Stimulated activated CD8-positive, alpha-beta memory T cell treated with anti-CD3 and anti-CD28 coated beads, Interleukin-15, amount 100 ng/mL, for 24 hours (primary cell): ENCODE measurements around the gene UQCR10.

ENCODE experiments used
- DNase-seq: peaks from one replicate; pipeline ENCODE4 v3.0.0-alpha.2; 2020; ENCODE audit warnings: low read depth

The UQCR10 gene

GRCh38 chr22:29765905-29766631 lies 1.1 kb upstream of the UQCR10 start:
- no peak for DNase-seq

GRCh38 chr22:29766632-29767170 lies 468 bp upstream of the UQCR10 start, which contains the start of gene ZMAT5:
ZMAT5 (minus strand) TSS chr22:29767007; CDS start chr22:29748544, 18,463 bp downstream.
- DNase-seq: peak; percentile 65

GRCh38 chr22:29768052-29768693 lies 1.0 kb downstream of the UQCR10 start:
- DNase-seq: no peak

- no peak for DNase-seq
Observed at GRCh38 chr22:29769723-29770321, 2.7 kb downstream of the UQCR10 start.

- no peak for DNase-seq
Observed at GRCh38 chr22:29772170-29772641, 5.0 kb downstream of the UQCR10 start.

- no peak for DNase-seq
Observed at GRCh38 chr22:29773233-29773632, 6.1 kb downstream of the UQCR10 start.

- DNase-seq: no peak
Observed at GRCh38 chr22:29780220-29780619, 13.1 kb downstream of the UQCR10 start.

GRCh38 chr22:29780748-29781676 lies 13.8 kb downstream of the UQCR10 start:
- DNase-seq: no peak

GRCh38 chr22:29782061-29782845 lies 15.1 kb downstream of the UQCR10 start:
- DNase-seq: no peak

- no peak for DNase-seq
Observed at GRCh38 chr22:29784451-29785361, 17.5 kb downstream of the UQCR10 start.

- no peak for DNase-seq
Observed at GRCh38 chr22:29786031-29786430, 18.9 kb downstream of the UQCR10 start.

GRCh38 chr22:29787371-29787980 lies 20.3 kb downstream of the UQCR10 start:
- no peak for DNase-seq

GRCh38 chr22:29788339-29789279 lies 21.4 kb downstream of the UQCR10 start:
- DNase-seq: no peak

- no peak for DNase-seq
Observed at GRCh38 chr22:29790061-29790460, 22.9 kb downstream of the UQCR10 start.

GRCh38 chr22:29793396-29793795 lies 26.2 kb downstream of the UQCR10 start:
- DNase-seq: no peak

GRCh38 chr22:29795663-29796062 lies 28.5 kb downstream of the UQCR10 start:
- no peak for DNase-seq

- DNase-seq: no peak
Observed at GRCh38 chr22:29797351-29797750, 30.2 kb downstream of the UQCR10 start.

GRCh38 chr22:29798318-29798717 lies 31.1 kb downstream of the UQCR10 start:
- DNase-seq: no peak
